Testis (tissue), 3 donors: ENCODE data around the gene GSTA5. TPM values are rescaled to one million over a fixed set of nuclear protein-coding genes. Genes with fewer than 3 reads are reported as not detected.
"Not testable (repeated sequence)": the region's sequence is repeated elsewhere in the genome, so short reads cannot be mapped to it uniquely, and the experiment has no call there.

Source experiments
- DNase-seq: peaks from one replicate; pipeline ENCODE4 v3.0.0-alpha.2; 2019
- H3K27ac ChIP-seq, 2 donors: fragments of 200-600 bp; sonication (generic); one replicate each; pipeline ENCODE4 v1.5.1; 2019
- H3K27me3 ChIP-seq: fragments of 200-600 bp; sonication (generic); one replicate; pipeline ENCODE4 v1.5.1; 2019
- H3K36me3 ChIP-seq: fragments of 200-600 bp; sonication (generic); one replicate; pipeline ENCODE4 v1.5.1; 2017; ENCODE audit warnings: low read depth; ENCODE audit errors: missing control alignments
- H3K4me1 ChIP-seq: fragments of 200-600 bp; sonication (generic); one replicate; pipeline ENCODE4 v1.5.1; 2019
- H3K4me3 ChIP-seq, 2 donors: fragments of 200-600 bp; sonication (generic); one replicate each; pipeline ENCODE4 v1.5.1; 2017 to 2019
- H3K9me3 ChIP-seq: fragments of 200-600 bp; sonication (generic); one replicate; pipeline ENCODE4 v1.5.1; 2017
- POLR2A ChIP-seq: fragments of 450-650 bp; IDR thresholded peaks from one replicate; pipeline ENCODE4 v1.6.1; 2017; ENCODE audit warnings: antibody characterized with exemption, mild to moderate bottlenecking, moderate library complexity
- WGBS, 2 donors: methylation state at CpG; one replicate each; pipeline ENCODE4 v1.1.5; 2018; 5-methylcytosine and 5-hydroxymethylcytosine counted together
- intact Hi-C: fragments of 100-400 bp; cut with DNase I; formaldehyde crosslinking; loops from one replicate; pipeline ENCODE4 v1.15.1; 2023; ENCODE audit warnings: low total_unique reads
- polyA plus RNA-seq: library from polyadenylated mRNA; stranded (reverse); fragments of 350-450 nt; fragmentation: Illumina TruSeq; extraction: RNeasy Lipid Tissue Mini Kit (QIAGEN cat#74804); gene quantifications from one replicate; pipeline ENCODE4 v1.2.3, GENCODE V29; 2014; ENCODE audit warnings: low read depth, low replicate concordance; ENCODE audit not compliant: insufficient read depth
- total RNA-seq, 2 donors: library from RNA; depleted of rRNA; stranded (reverse); fragments of >200 nt; gene quantifications; one replicate each; pipeline ENCODE4 v1.2.3, GENCODE V29; 2016
- TF ChIP-seq, protein P1 (sequence below), 3 experiments: fragments of 450-650 bp in 2 of 3; fragments of 200-600 bp in 1 of 3; sonication (generic) in 1 of 3; IDR thresholded peaks; one replicate each; pipeline ENCODE4 v1.5.1; 2016 to 2019; ENCODE audit warnings: antibody characterized with exemption in 3 of 3, mild to moderate bottlenecking in 2 of 3, moderate library complexity in 1 of 3

GSTA5 gene
- total and polyA plus RNA-seq, 3 donors from 2014 or later, result not detected

DNA sequence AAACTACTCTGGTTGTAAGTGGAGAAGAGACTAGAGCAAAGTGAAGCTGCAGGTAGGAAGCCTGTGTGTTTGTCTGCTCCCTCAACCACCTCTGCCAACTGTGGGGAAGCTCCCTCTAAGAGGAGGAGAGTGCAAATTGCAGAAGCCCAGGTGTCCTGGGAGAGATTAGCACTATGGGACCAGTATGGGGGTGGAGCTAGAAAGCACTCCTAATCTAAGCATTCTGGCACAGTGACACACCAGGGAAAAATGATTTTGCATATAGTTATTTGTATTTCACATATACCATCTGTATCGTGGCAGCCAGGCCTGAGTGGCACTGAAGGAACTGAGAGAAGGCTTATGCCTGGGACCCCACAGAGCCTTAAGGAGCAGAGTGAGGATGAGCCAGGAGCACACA lies 49.8 kb downstream of the GSTA5 start:
- intact Hi-C loops, result no loop called here
- no peak for DNase-seq
- Histone ChIP-seq H3K27me3 (no peaks in the 10 kb centered on the region), H3K27ac (no peak overlapping the region), H3K4me1 (peaks cover 10% of the 10 kb centered on the region), H3K9me3 (no peaks in the 10 kb centered on the region), H3K4me3 (no peak overlapping the region), H3K36me3 (no peaks in the 10 kb centered on the region)
- TF ChIP-seq, protein P1, sequence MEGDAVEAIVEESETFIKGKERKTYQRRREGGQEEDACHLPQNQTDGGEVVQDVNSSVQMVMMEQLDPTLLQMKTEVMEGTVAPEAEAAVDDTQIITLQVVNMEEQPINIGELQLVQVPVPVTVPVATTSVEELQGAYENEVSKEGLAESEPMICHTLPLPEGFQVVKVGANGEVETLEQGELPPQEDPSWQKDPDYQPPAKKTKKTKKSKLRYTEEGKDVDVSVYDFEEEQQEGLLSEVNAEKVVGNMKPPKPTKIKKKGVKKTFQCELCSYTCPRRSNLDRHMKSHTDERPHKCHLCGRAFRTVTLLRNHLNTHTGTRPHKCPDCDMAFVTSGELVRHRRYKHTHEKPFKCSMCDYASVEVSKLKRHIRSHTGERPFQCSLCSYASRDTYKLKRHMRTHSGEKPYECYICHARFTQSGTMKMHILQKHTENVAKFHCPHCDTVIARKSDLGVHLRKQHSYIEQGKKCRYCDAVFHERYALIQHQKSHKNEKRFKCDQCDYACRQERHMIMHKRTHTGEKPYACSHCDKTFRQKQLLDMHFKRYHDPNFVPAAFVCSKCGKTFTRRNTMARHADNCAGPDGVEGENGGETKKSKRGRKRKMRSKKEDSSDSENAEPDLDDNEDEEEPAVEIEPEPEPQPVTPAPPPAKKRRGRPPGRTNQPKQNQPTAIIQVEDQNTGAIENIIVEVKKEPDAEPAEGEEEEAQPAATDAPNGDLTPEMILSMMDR (IDR thresholded peaks at IDR 0.05), result no peak
- WGBS, 2 donors, result 0% methylated on average over 1 of the region's 1 CpG

DNA sequence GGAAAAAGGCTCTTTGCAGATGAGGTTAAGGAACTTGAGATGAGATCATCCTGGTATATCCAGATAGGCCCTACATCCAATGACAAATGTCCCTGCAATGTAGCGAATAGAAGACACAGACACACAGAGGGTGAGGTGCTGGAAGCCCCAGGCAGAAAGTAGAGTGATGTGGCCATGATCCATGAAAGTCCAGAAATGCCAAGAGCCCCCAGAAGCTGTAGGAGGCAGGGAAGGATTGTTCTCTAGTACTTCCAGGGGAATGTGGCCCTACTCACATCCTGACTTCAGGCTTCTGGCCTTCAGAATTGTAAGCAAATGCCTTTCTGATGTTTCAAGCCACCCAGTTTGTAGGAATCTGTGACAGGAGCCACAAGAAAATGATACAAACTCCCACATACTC lies 51.0 kb downstream of the GSTA5 start:
- WGBS, 2 donors, result 68 to 80% methylated on average over 1 of the region's 1 CpG
- H3K36me3 ChIP-seq, H3K4me3 ChIP-seq, H3K9me3 ChIP-seq, DNase-seq, H3K27me3 ChIP-seq, intact Hi-C loops, H3K4me1 ChIP-seq: not testable (repeated sequence)
- peak overlapping the region in 1 of 2 donors; percentile 50 for H3K27ac ChIP-seq

DNA sequence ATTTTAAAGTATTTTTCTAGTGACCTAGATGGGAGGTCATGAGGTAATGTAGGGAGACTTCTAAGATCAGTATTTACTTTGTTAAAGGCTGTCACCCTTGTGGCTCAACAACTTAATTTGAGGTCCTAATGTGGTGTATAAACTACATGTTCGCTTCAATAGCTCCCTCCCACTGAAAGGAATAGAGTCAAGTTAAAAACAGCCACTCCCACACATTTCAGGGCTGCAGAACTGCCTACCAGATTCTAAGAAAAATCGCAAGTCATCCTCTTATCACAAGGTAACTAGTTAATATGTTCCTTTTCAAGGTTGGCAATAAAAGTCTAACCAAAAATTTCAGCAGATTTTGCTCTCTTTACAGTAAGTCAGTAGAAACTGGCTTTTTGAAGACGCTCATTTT lies 52.1 kb downstream of the GSTA5 start:
- intact Hi-C loops, result no loop called here
- TF ChIP-seq POLR2A, result no peak
- TF ChIP-seq, protein P1 (IDR thresholded peaks at IDR 0.05), result no peak
- H3K27ac ChIP-seq, result peak overlapping the region; percentile 29 to 50

DNA sequence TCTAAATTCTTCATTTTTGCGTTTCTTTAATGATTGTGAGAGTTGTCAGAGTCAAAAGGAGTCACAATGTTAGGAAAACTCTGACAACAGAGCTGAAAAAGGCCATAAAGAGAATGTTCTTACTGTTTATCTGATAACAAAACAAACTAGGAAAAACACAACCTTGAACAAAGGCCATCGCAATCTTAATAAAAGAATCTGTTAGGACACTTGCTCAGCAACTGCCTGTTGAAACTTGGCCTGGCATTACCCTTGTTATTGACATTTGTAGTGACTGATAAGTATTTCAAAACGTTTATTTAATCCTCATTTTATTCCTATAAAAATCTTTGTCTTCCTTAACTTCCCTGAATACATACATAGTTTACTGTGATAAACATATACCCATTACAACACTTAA lies 52.7 kb downstream of the GSTA5 start:
- Histone ChIP-seq H3K36me3 (no peaks in the 10 kb centered on the region), H3K27me3 (no peaks in the 10 kb centered on the region), H3K4me1 (peaks cover 10% of the 10 kb centered on the region), H3K27ac (peak overlapping the region; percentile 29 to 50), H3K9me3 (no peaks in the 10 kb centered on the region), H3K4me3 (no peak overlapping the region)
- TF ChIP-seq POLR2A, result no peak
- TF ChIP-seq, protein P1 (IDR thresholded peaks at IDR 0.05), result no peak
- WGBS, 2 donors, result 23 to 29% methylated on average over 3 of the region's 3 CpGs
- no peak for DNase-seq
- intact Hi-C loops, result no loop called here

More for the DNA sequence above, 52.1 kb downstream of the GSTA5 start:
- Histone ChIP-seq H3K4me1 (peaks cover 10% of the 10 kb centered on the region), H3K9me3 (no peaks in the 10 kb centered on the region), H3K4me3 (no peak overlapping the region), H3K27me3 (no peaks in the 10 kb centered on the region), H3K36me3 (no peaks in the 10 kb centered on the region)
- 25 to 27% methylated on average over 3 of the region's 3 CpGs for WGBS, 2 donors
- peak; percentile 51 for DNase-seq

DNA sequence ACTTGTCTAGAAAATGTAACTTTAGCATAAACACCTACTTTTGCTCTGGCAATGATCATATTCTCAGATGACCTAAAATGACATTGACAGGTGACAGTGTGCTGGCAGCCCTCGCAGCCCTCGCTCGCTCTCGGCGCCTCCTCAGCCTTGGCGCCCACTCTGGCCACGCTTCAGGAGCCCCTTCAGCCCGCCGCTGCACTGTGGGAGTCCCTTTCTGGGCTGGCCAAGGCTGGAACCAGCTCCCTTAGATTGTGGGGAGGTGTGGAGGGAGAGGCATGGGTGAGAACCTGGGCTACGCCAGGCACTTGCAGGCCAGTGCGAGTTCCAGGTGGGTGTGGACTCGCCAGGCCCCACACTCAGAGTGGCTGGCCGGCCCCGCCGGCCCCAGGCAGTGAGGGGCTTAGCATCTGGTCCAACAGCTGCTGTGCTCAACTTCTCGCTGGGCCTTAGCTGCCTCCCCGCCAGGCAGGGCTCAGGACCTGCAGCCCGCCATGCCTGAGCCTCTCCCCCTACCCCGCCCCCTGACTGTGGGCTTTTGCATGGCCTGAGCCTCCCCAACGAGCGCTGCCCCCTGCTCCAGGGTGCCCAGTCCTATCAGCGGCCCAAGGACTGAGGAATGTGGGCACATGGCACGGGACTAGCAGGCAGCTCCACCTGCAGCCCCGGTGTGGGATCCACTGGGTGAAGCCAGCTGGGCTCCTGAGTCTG lies 54.2 kb downstream of the GSTA5 start:
- intact Hi-C loops, result no loop called here
- Histone ChIP-seq H3K27me3 (no peaks in the 10 kb centered on the region), H3K4me1 (peaks cover 10% of the 10 kb centered on the region), H3K36me3 (no peaks in the 10 kb centered on the region), H3K9me3 (no peaks in the 10 kb centered on the region), H3K4me3 (no peak overlapping the region), H3K27ac (peak overlapping the region in 1 of 2 donors; percentile 11)
- TF ChIP-seq, protein P1 (IDR thresholded peaks at IDR 0.05), result no peak
- TF ChIP-seq POLR2A, result no peak
- WGBS, 2 donors, result 86 to 92% methylated on average over 14 to 18 of the region's 24 CpGs
- DNase-seq, result no peak

DNA sequence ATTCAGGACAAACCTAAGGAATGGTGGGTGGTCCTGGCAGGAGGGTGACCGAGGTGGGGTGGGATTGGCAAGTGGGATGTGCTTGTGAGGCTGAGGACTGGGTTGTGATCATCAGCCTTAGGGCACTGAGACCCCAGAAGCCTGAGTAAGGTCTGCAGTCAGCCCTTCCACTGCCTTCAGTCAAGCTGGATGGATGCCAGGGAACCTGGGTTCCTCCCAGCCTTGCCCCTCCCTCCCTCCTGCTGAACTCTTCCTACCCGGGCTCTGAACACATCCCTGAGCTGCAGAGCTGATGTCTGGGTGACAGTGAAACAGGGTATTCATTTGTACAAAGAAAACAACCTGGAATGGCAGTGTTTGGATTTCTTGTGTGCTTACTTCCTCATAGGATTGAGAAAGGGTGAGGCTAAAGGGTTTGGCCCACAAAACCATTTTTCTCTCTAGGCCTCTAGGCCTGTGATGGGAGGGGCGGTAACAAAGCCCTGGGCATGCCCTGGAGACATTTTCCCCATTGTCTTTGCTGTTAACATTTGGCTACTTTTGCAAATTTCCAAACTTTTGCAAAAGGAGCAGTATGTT lies 57.8 kb downstream of the GSTA5 start:
- H3K27me3 ChIP-seq, DNase-seq, H3K4me1 ChIP-seq, intact Hi-C loops, H3K27ac ChIP-seq, H3K4me3 ChIP-seq, H3K36me3 ChIP-seq, H3K9me3 ChIP-seq: not testable (repeated sequence)
- WGBS, 2 donors, result 30 to 44% methylated on average over 2 to 3 of the region's 3 CpGs

DNA sequence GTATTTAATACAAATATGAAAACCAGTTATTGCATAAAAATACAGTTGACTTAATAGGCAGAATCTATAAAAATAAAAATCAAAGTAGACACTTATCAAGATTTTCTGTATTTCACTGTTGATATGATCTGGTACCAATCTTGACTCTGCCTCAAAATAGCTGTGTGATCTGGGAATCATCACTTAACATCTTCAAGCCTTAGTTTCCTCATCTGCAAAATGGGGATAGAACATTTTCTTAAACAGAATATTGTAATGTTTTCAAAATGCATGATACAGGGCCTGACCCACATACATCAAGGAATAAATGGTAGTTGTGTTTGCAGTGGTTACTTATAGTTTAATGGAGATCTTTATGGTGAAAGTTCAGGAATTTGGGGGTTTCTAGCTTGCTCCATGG lies 58.4 kb downstream of the GSTA5 start:
- H3K9me3 ChIP-seq, H3K27me3 ChIP-seq, DNase-seq, H3K4me1 ChIP-seq, intact Hi-C loops, H3K27ac ChIP-seq, H3K4me3 ChIP-seq, H3K36me3 ChIP-seq: not testable (repeated sequence)
